HG03558 (cell line): Measurements from ENCODE around the gene CEACAM16.
"Not testable (repeated sequence)": the region's sequence is repeated elsewhere in the genome, so short reads cannot be mapped to it uniquely, and the experiment has no call there.

Experiments used
- ATAC-seq: cut with Tn5 transposase; IDR thresholded peaks from one replicate; pipeline ENCODE4 v1.9.1; 2021; ENCODE audit warnings: moderate number of reproducible peaks; ENCODE audit not compliant: unreplicated experiment; ENCODE audit errors: extremely low read depth

Gene CEACAM16

GRCh38 chr19:44698492-44699201 is at the start of gene CEACAM16:
TSS of gene CEACAM16 (plus strand) at chr19:44699151. CDS start at chr19:44701457, 2,306 bp downstream.
- ATAC-seq, result no peak

- ATAC-seq, result no peak
These were observed 49.3 kb upstream of the CEACAM16 start for GRCh38 chr19:44649578-44650145.

GRCh38 chr19:44653343-44653742 is 45.6 kb upstream of the CEACAM16 start:
- ATAC-seq, result no peak

GRCh38 chr19:44653977-44654774 is 44.8 kb upstream of the CEACAM16 start:
- ATAC-seq, result peak; percentile 65

GRCh38 chr19:44657211-44657921 is 41.6 kb upstream of the CEACAM16 start:
- no peak for ATAC-seq

GRCh38 chr19:44658069-44658733 is 40.8 kb upstream of the CEACAM16 start:
- no peak for ATAC-seq

- ATAC-seq, result no peak
These were observed 38.9 kb upstream of the CEACAM16 start for GRCh38 chr19:44660081-44660480.

- ATAC-seq, result no peak
These were observed 37.7 kb upstream of the CEACAM16 start for GRCh38 chr19:44661205-44661604.

GRCh38 chr19:44661904-44662303 is 37.0 kb upstream of the CEACAM16 start:
- no peak for ATAC-seq

GRCh38 chr19:44662691-44663385 is 36.1 kb upstream of the CEACAM16 start:
- ATAC-seq, result no peak

- ATAC-seq, result no peak
These were observed 35.0 kb upstream of the CEACAM16 start for GRCh38 chr19:44663996-44664395.

- no peak for ATAC-seq
These were observed 34.0 kb upstream of the CEACAM16 start for GRCh38 chr19:44664976-44665375.

GRCh38 chr19:44666852-44667556 is 31.9 kb upstream of the CEACAM16 start:
- no peak for ATAC-seq

GRCh38 chr19:44668985-44669764 is 29.8 kb upstream of the CEACAM16 start:
- ATAC-seq, result no peak

GRCh38 chr19:44670027-44670426 is 28.9 kb upstream of the CEACAM16 start:
- ATAC-seq, result not testable (repeated sequence)

- no peak for ATAC-seq
These were observed 27.6 kb upstream of the CEACAM16 start, which contains the start of gene CEACAM19 for GRCh38 chr19:44671400-44671799. TSS of gene CEACAM19 (plus strand) at chr19:44671482. CDS start at chr19:44671932, 450 bp downstream.

- ATAC-seq, result no peak
These were observed 26.7 kb upstream of the CEACAM16 start for GRCh38 chr19:44672226-44672625.

- no peak for ATAC-seq
These were observed 25.4 kb upstream of the CEACAM16 start for GRCh38 chr19:44673510-44673909.
